ENCODE measurements around the gene SLC6A18. TPM values are rescaled to one million over a fixed set of nuclear protein-coding genes. Genes with fewer than 3 reads are reported as not detected.

Gene SLC6A18
- total and polyA plus RNA-seq, 2 of the 13 experiments (the other 11 are each of a cell fraction or from before 2014, with no cell fraction given) = not detected

DNA sequence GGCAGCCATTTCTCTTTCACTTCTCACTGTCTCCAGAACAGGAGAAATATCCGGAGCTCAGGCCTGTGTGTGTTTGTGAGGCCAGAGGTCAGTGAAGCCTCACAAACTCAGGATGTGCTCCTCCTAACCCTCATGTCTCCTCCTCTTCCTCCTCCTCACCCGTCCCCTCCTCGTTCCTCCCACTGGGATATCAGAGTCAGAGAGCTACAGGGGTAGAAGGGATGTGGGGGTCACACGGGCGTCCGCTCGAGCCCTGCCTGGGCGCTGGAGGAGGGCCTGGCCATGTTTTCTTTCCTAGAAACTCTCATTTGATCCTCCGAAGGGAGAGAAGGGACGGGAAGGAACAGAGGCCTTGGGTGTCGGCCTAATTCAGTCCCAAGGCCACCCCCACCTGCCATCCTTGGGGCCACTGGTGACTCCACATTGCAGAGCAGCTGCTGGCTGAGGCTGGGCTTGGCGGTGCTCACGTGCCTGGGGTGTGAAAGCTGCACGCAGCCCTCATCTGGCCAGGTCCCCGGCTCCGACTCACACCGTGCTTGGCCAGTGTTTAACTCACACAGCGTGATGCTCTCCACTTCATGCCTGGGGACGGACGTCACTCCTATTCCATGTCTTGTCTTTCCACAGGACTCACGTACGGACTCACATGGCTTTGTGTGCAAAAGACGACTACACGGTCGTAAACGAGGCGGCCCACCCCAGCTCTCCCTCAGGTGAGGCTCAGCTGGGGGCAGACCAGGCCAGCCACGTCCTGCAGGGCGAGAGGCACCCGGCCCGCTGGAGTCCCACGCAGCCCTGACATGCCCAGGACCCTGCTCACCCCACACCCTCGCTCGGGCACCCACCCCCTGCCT, 46.4 kb upstream of the SLC6A18 start (continued):
- TF ChIP-seq UBTF (CRISPR knock-in tag; IDR thresholded peaks at IDR 0.05) (0 out of 2 replicates have a peak, but pooled peaks have one; percentile 19), ZNF710 (CRISPR knock-in tag; IDR thresholded peaks at IDR 0.05; ENCODE audit: borderline replicate concordance) (no peak), ZFP91 (CRISPR knock-in tag; IDR thresholded peaks at IDR 0.05; ENCODE audit: borderline replicate concordance) (peak; percentile 59), DNMT1 (CRISPR knock-in tag; IDR thresholded peaks at IDR 0.05) (no peak), POLR2G (IDR thresholded peaks at IDR 0.05; ENCODE audit: low read depth, low read length) (peak; percentile 42; the same call in 1 of the 2 replicates), CREBL2 (CRISPR knock-in tag; IDR thresholded peaks at IDR 0.05; ENCODE audit: borderline replicate concordance) (peak; percentile 84; the same call in 1 of the 2 replicates), TBX2 (CRISPR knock-in tag; IDR thresholded peaks at IDR 0.05; ENCODE audit: borderline replicate concordance) (peak; percentile 63; the same call in 1 of the 2 replicates), ZNF263 (CRISPR knock-in tag; IDR thresholded peaks at IDR 0.05) (peak; percentile 97), MED1 (CRISPR knock-in tag; IDR thresholded peaks at IDR 0.05) (no peak), PBX2 (CRISPR knock-in tag; IDR thresholded peaks at IDR 0.05) (no peak), ZBTB7A (CRISPR knock-in tag; IDR thresholded peaks at IDR 0.05) (peak; percentile 83), ZBTB42 (CRISPR knock-in tag; IDR thresholded peaks at IDR 0.05) (0 out of 2 replicates have a peak, but pooled peaks have one; percentile 36), BCL6 (CRISPR knock-in tag; IDR thresholded peaks at IDR 0.05) (peak; percentile 60), ZNF598 (CRISPR knock-in tag; IDR thresholded peaks at IDR 0.05; ENCODE audit: borderline replicate concordance) (0 out of 2 replicates have a peak, but pooled peaks have one; percentile 17)
- TF ChIP-seq, protein P1, sequence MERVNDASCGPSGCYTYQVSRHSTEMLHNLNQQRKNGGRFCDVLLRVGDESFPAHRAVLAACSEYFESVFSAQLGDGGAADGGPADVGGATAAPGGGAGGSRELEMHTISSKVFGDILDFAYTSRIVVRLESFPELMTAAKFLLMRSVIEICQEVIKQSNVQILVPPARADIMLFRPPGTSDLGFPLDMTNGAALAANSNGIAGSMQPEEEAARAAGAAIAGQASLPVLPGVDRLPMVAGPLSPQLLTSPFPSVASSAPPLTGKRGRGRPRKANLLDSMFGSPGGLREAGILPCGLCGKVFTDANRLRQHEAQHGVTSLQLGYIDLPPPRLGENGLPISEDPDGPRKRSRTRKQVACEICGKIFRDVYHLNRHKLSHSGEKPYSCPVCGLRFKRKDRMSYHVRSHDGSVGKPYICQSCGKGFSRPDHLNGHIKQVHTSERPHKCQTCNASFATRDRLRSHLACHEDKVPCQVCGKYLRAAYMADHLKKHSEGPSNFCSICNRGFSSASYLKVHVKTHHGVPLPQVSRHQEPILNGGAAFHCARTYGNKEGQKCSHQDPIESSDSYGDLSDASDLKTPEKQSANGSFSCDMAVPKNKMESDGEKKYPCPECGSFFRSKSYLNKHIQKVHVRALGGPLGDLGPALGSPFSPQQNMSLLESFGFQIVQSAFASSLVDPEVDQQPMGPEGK (CRISPR knock-in tag; IDR thresholded peaks at IDR 0.05) = peak; percentile 55; the same call in 1 of the 2 replicates
- TF ChIP-seq, protein P2, sequence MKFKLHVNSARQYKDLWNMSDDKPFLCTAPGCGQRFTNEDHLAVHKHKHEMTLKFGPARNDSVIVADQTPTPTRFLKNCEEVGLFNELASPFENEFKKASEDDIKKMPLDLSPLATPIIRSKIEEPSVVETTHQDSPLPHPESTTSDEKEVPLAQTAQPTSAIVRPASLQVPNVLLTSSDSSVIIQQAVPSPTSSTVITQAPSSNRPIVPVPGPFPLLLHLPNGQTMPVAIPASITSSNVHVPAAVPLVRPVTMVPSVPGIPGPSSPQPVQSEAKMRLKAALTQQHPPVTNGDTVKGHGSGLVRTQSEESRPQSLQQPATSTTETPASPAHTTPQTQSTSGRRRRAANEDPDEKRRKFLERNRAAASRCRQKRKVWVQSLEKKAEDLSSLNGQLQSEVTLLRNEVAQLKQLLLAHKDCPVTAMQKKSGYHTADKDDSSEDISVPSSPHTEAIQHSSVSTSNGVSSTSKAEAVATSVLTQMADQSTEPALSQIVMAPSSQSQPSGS (CRISPR knock-in tag; IDR thresholded peaks at IDR 0.05) = 0 out of 2 replicates have a peak, but pooled peaks have one; percentile 28

Data from HepG2 (cell line).